ENCODE results near the gene ZFP36. TPM values are rescaled to one million over a fixed set of nuclear protein-coding genes. Genes with fewer than 3 reads are reported as not detected.

ZFP36 gene
- total RNA-seq, 1 donor from 2014 or later, result 21.6 TPM

- Mint-ChIP-seq H3K4me1 (ENCODE audit: low read depth, unreplicated experiment) (peaks cover 12% of the 10 kb centered on the region), H3K27me3 (ENCODE audit: low read depth, unreplicated experiment) (no peaks in the 10 kb centered on the region), H3K9me3 (ENCODE audit: unreplicated experiment) (no peaks in the 10 kb centered on the region), H3K27ac (ENCODE audit: unreplicated experiment) (no peak overlapping the region), H3K4me3 (ENCODE audit: unreplicated experiment) (no peak overlapping the region), H3K36me3 (ENCODE audit: low read depth, unreplicated experiment) (peaks cover 33% of the 10 kb centered on the region)
- DNase-seq (ENCODE audit: low read depth) (no peak), FAIRE-seq (no peak)
- H4K20me1 ChIP-seq (ENCODE audit: insufficient read depth, low read length), result peaks cover 50% of the 10 kb centered on the region
- H3K36me3 ChIP-seq (ENCODE audit: insufficient read depth, low read length), result peaks cover 28% of the 10 kb centered on the region
- H3K27me3 ChIP-seq (ENCODE audit: insufficient read depth, low read length), result no peaks in the 10 kb centered on the region
- peaks cover 8% of the 10 kb centered on the region for H3K4me1 ChIP-seq (ENCODE audit: insufficient read depth, low read length)
- no peak overlapping the region for H3K9ac ChIP-seq (ENCODE audit: low read length)
- H3K9me3 ChIP-seq (ENCODE audit: insufficient read depth, low read depth, low read length), result no peaks in the 10 kb centered on the region
- no peak overlapping the region for H3K27ac ChIP-seq (ENCODE audit: low read depth, low read length)
- no peak for TF ChIP-seq EZH2 (IDR thresholded peaks at IDR 0.05; ENCODE audit: insufficient read depth, low read length)
- TF ChIP-seq, protein P1, sequence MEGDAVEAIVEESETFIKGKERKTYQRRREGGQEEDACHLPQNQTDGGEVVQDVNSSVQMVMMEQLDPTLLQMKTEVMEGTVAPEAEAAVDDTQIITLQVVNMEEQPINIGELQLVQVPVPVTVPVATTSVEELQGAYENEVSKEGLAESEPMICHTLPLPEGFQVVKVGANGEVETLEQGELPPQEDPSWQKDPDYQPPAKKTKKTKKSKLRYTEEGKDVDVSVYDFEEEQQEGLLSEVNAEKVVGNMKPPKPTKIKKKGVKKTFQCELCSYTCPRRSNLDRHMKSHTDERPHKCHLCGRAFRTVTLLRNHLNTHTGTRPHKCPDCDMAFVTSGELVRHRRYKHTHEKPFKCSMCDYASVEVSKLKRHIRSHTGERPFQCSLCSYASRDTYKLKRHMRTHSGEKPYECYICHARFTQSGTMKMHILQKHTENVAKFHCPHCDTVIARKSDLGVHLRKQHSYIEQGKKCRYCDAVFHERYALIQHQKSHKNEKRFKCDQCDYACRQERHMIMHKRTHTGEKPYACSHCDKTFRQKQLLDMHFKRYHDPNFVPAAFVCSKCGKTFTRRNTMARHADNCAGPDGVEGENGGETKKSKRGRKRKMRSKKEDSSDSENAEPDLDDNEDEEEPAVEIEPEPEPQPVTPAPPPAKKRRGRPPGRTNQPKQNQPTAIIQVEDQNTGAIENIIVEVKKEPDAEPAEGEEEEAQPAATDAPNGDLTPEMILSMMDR (IDR thresholded peaks at IDR 0.05; ENCODE audit: insufficient read depth, low read depth, low read length), result no peak
- H3K4me3 ChIP-seq (ENCODE audit: insufficient read depth, low read depth, low read length), result no peak overlapping the region
- no peak overlapping the region for H2AFZ ChIP-seq (ENCODE audit: low read depth, low read length)
- no peak overlapping the region for H3K4me2 ChIP-seq (ENCODE audit: low read length)
- H3K79me2 ChIP-seq (ENCODE audit: insufficient read depth, low read length), result peaks cover 22% of the 10 kb centered on the region
These were observed 16.8 kb downstream of the ZFP36 start for GRCh38 chr19:39423258-39424086.

- H3K4me1 Mint-ChIP-seq (ENCODE audit: low read depth, unreplicated experiment), result peaks cover 16% of the 10 kb centered on the region
- no peak overlapping the region for H3K27ac Mint-ChIP-seq (ENCODE audit: unreplicated experiment)
- no peak for TF ChIP-seq EZH2 (IDR thresholded peaks at IDR 0.05; ENCODE audit: insufficient read depth, low read length)
- TF ChIP-seq, protein P1 (IDR thresholded peaks at IDR 0.05; ENCODE audit: insufficient read depth, low read depth, low read length), result no peak
- H3K36me3 Mint-ChIP-seq (ENCODE audit: low read depth, unreplicated experiment), result peaks cover 31% of the 10 kb centered on the region
- Histone ChIP-seq H3K4me1 (ENCODE audit: insufficient read depth, low read length) (peaks cover 15% of the 10 kb centered on the region), H3K27ac (ENCODE audit: low read depth, low read length) (no peak overlapping the region), H3K4me2 (ENCODE audit: low read length) (no peak overlapping the region), H3K79me2 (ENCODE audit: insufficient read depth, low read length) (peaks cover 18% of the 10 kb centered on the region), H3K9ac (ENCODE audit: low read length) (no peak overlapping the region), H3K36me3 (ENCODE audit: insufficient read depth, low read length) (peaks cover 20% of the 10 kb centered on the region), H3K9me3 (ENCODE audit: insufficient read depth, low read depth, low read length) (no peaks in the 10 kb centered on the region), H3K4me3 (ENCODE audit: insufficient read depth, low read depth, low read length) (no peak overlapping the region), H3K27me3 (ENCODE audit: insufficient read depth, low read length) (no peaks in the 10 kb centered on the region), H2AFZ (ENCODE audit: low read depth, low read length) (no peak overlapping the region), H4K20me1 (ENCODE audit: insufficient read depth, low read length) (peaks cover 41% of the 10 kb centered on the region)
- no peaks in the 10 kb centered on the region for H3K9me3 Mint-ChIP-seq (ENCODE audit: unreplicated experiment)
- no peak for DNase-seq (ENCODE audit: low read depth)
- no peak overlapping the region for H3K4me3 Mint-ChIP-seq (ENCODE audit: unreplicated experiment)
- FAIRE-seq, result no peak
- H3K27me3 Mint-ChIP-seq (ENCODE audit: low read depth, unreplicated experiment), result no peaks in the 10 kb centered on the region
These were observed 18.3 kb downstream of the ZFP36 start for GRCh38 chr19:39424934-39425333.

DNA sequence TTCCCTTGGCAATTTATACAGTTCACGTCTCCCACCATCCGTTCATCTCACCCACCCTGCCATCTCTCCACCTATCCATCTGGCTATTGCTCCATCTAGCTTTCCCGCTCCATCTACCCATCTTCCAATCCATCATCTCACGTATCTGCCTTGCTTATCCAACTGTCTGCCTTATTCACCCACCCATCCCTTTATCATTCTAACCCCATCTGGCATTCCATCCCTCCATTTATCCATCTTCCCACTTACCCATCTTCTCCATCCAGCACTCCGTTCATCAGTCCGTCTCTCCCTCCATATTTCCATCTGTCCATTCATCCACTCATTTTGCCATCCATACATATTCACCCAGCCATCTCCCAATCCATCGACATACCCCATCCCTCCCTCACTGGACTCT is 19.1 kb downstream of the ZFP36 start:
- Mint-ChIP-seq H3K9me3 (ENCODE audit: unreplicated experiment) (no peaks in the 10 kb centered on the region), H3K4me1 (ENCODE audit: low read depth, unreplicated experiment) (peaks cover 21% of the 10 kb centered on the region), H3K4me3 (ENCODE audit: unreplicated experiment) (no peak overlapping the region), H3K27me3 (ENCODE audit: low read depth, unreplicated experiment) (no peaks in the 10 kb centered on the region), H3K36me3 (ENCODE audit: low read depth, unreplicated experiment) (peaks cover 30% of the 10 kb centered on the region), H3K27ac (ENCODE audit: unreplicated experiment) (peak overlapping the region; percentile 2)
- Histone ChIP-seq H4K20me1 (ENCODE audit: insufficient read depth, low read length) (peaks cover 34% of the 10 kb centered on the region), H3K27ac (ENCODE audit: low read depth, low read length) (no peak overlapping the region), H3K9ac (ENCODE audit: low read length) (no peak overlapping the region), H3K36me3 (ENCODE audit: insufficient read depth, low read length) (peaks cover 14% of the 10 kb centered on the region), H3K4me1 (ENCODE audit: insufficient read depth, low read length) (peaks cover 19% of the 10 kb centered on the region), H3K4me2 (ENCODE audit: low read length) (no peak overlapping the region), H3K79me2 (ENCODE audit: insufficient read depth, low read length) (peaks cover 16% of the 10 kb centered on the region), H3K4me3 (ENCODE audit: insufficient read depth, low read depth, low read length) (no peak overlapping the region), H2AFZ (ENCODE audit: low read depth, low read length) (no peak overlapping the region), H3K9me3 (ENCODE audit: insufficient read depth, low read depth, low read length) (no peaks in the 10 kb centered on the region), H3K27me3 (ENCODE audit: insufficient read depth, low read length) (no peaks in the 10 kb centered on the region)
- no peak for FAIRE-seq
- TF ChIP-seq, protein P1 (IDR thresholded peaks at IDR 0.05; ENCODE audit: insufficient read depth, low read depth, low read length), result no peak
- TF ChIP-seq EZH2 (IDR thresholded peaks at IDR 0.05; ENCODE audit: insufficient read depth, low read length), result no peak
- DNase-seq (ENCODE audit: low read depth), result no peak
